ENCODE data around the gene KCTD7.
"Not testable (repeated sequence)": the region's sequence is repeated elsewhere in the genome, so short reads cannot be mapped to it uniquely, and the experiment has no call there.

DNA sequence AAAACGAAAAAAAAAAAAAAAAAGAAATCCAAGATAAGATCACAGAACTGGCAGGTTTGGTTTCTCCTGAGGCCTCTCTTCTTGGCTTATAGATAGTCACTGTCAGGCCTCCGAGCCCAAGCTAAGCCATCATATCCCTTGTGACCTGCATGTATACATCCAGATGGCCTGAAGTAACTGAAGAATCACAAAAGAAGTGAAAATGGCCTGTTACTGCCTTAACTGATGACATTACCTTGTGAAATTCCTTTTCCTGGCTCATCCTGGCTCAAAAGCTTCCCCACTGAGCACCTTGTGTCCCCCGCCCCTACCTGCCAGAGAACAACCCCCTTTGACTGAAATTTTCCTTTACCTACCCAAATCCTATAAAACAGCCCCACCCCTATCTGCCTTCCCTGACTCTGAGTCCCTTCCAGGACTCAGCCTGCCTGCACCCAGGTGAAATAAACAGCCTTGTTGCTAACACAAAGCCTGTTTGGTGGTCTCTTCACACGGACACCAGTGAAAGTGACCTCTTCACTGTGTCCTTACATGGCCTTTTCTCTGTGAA, 36.0 kb upstream of the KCTD7 start:
- TF ChIP-seq, protein P1, sequence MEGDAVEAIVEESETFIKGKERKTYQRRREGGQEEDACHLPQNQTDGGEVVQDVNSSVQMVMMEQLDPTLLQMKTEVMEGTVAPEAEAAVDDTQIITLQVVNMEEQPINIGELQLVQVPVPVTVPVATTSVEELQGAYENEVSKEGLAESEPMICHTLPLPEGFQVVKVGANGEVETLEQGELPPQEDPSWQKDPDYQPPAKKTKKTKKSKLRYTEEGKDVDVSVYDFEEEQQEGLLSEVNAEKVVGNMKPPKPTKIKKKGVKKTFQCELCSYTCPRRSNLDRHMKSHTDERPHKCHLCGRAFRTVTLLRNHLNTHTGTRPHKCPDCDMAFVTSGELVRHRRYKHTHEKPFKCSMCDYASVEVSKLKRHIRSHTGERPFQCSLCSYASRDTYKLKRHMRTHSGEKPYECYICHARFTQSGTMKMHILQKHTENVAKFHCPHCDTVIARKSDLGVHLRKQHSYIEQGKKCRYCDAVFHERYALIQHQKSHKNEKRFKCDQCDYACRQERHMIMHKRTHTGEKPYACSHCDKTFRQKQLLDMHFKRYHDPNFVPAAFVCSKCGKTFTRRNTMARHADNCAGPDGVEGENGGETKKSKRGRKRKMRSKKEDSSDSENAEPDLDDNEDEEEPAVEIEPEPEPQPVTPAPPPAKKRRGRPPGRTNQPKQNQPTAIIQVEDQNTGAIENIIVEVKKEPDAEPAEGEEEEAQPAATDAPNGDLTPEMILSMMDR (conservative IDR thresholded peaks at IDR 0.05; ENCODE audit: low read depth, low read length): not testable (repeated sequence)
- TF ChIP-seq CEBPB (IDR thresholded peaks at IDR 0.05; ENCODE audit: low read depth, low read length); BHLHE40 (IDR thresholded peaks at IDR 0.05; ENCODE audit: low read depth, low read length); POLR2A (IDR thresholded peaks at IDR 0.05; ENCODE audit: low read depth, low read length); MAFK (IDR thresholded peaks at IDR 0.05; ENCODE audit: low read depth, low read length); CHD1 (IDR thresholded peaks at IDR 0.05; ENCODE audit: low read depth, low read length); MXI1 (IDR thresholded peaks at IDR 0.05; ENCODE audit: borderline replicate concordance, low read depth, low read length); RAD21 (IDR thresholded peaks at IDR 0.05; ENCODE audit: low read length); FOS (IDR thresholded peaks at IDR 0.05; ENCODE audit: low read depth, low read length); RCOR1 (IDR thresholded peaks at IDR 0.05; ENCODE audit: insufficient replicate concordance, low read length): not testable (repeated sequence)
- TF ChIP-seq, protein P2, sequence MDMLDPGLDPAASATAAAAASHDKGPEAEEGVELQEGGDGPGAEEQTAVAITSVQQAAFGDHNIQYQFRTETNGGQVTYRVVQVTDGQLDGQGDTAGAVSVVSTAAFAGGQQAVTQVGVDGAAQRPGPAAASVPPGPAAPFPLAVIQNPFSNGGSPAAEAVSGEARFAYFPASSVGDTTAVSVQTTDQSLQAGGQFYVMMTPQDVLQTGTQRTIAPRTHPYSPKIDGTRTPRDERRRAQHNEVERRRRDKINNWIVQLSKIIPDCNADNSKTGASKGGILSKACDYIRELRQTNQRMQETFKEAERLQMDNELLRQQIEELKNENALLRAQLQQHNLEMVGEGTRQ (IDR thresholded peaks at IDR 0.05; ENCODE audit: low read depth, low read length): not testable (repeated sequence)

All from IMR-90 (cell line).